Measurements from ENCODE around the gene METTL24.

The METTL24 gene

DNA sequence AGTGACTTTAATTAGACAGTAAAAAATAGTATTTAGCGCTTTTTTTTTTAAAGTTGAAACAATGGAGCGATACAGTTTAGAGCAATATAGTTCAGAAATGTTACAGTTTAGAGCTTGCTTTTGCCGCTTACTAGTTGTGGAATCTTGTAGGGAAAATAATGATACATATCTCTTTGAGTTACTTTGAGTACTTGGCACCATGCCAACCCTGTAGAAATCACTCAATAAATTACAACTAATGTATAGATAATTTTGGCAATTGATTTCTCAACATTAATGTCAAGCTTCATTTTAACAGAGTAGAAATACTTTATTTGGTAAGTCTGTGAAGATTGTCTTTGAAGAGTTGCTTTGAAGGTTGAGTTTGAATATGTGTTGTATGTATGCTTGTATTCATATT lies 150.5 kb downstream of the METTL24 start:
- H4K20me1 ChIP-seq (ENCODE audit: insufficient read depth, low read length): no peaks in the 10 kb centered on the region
- H3K4me1 ChIP-seq (ENCODE audit: insufficient read depth, low read length, severe bottlenecking): peaks cover 34% of the 10 kb centered on the region
- no peaks in the 10 kb centered on the region for H3K9me2 ChIP-seq (ENCODE audit: low read depth, low read length)
- no peak overlapping the region for H2AFZ ChIP-seq (ENCODE audit: low read length)
- H3K9ac ChIP-seq (ENCODE audit: low read length): no peak overlapping the region
- no peaks in the 10 kb centered on the region for H3K27me3 ChIP-seq (ENCODE audit: insufficient read depth, low read length)
- no peaks in the 10 kb centered on the region for H3K9me3 ChIP-seq (ENCODE audit: low read length)
- H3K79me2 ChIP-seq (ENCODE audit: insufficient read depth, low read length): no peaks in the 10 kb centered on the region
- H3K27ac ChIP-seq (ENCODE audit: low read depth, low read length, poor library complexity, severe bottlenecking): no peak overlapping the region
- H3K4me2 ChIP-seq (ENCODE audit: low read length): no peak overlapping the region
- no peaks in the 10 kb centered on the region for H3F3A ChIP-seq (ENCODE audit: insufficient read depth, low read length)
- peaks cover 39% of the 10 kb centered on the region for H3K36me3 ChIP-seq (ENCODE audit: insufficient read depth, low read length)
- TF ChIP-seq, protein P1, sequence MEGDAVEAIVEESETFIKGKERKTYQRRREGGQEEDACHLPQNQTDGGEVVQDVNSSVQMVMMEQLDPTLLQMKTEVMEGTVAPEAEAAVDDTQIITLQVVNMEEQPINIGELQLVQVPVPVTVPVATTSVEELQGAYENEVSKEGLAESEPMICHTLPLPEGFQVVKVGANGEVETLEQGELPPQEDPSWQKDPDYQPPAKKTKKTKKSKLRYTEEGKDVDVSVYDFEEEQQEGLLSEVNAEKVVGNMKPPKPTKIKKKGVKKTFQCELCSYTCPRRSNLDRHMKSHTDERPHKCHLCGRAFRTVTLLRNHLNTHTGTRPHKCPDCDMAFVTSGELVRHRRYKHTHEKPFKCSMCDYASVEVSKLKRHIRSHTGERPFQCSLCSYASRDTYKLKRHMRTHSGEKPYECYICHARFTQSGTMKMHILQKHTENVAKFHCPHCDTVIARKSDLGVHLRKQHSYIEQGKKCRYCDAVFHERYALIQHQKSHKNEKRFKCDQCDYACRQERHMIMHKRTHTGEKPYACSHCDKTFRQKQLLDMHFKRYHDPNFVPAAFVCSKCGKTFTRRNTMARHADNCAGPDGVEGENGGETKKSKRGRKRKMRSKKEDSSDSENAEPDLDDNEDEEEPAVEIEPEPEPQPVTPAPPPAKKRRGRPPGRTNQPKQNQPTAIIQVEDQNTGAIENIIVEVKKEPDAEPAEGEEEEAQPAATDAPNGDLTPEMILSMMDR (IDR thresholded peaks at IDR 0.05; ENCODE audit: low read length): no peak
- TF ChIP-seq EZH2 (IDR thresholded peaks at IDR 0.05; ENCODE audit: borderline replicate concordance, low read length): no peak
- no peak overlapping the region for H3K4me3 ChIP-seq (ENCODE audit: low read depth, low read length, poor library complexity, severe bottlenecking)

- no peak overlapping the region for H2AFZ ChIP-seq (ENCODE audit: low read length)
- peaks cover 24% of the 10 kb centered on the region for H3K79me2 ChIP-seq (ENCODE audit: insufficient read depth, low read length)
- peaks cover 37% of the 10 kb centered on the region for H3K4me1 ChIP-seq (ENCODE audit: insufficient read depth, low read length, severe bottlenecking)
- no peak overlapping the region for H3K4me2 ChIP-seq (ENCODE audit: low read length)
- no peak overlapping the region for H3K9ac ChIP-seq (ENCODE audit: low read length)
- H3F3A ChIP-seq (ENCODE audit: insufficient read depth, low read length): no peaks in the 10 kb centered on the region
- H3K9me3 ChIP-seq (ENCODE audit: low read length): no peaks in the 10 kb centered on the region
- H3K4me3 ChIP-seq (ENCODE audit: low read depth, low read length, poor library complexity, severe bottlenecking): no peak overlapping the region
- no peaks in the 10 kb centered on the region for H3K9me2 ChIP-seq (ENCODE audit: low read depth, low read length)
- H3K36me3 ChIP-seq (ENCODE audit: insufficient read depth, low read length): peaks cover 19% of the 10 kb centered on the region
- H3K27me3 ChIP-seq (ENCODE audit: insufficient read depth, low read length): no peaks in the 10 kb centered on the region
- H4K20me1 ChIP-seq (ENCODE audit: insufficient read depth, low read length): no peaks in the 10 kb centered on the region
- TF ChIP-seq, protein P1 (IDR thresholded peaks at IDR 0.05; ENCODE audit: low read length): no peak
- no peak for TF ChIP-seq EZH2 (IDR thresholded peaks at IDR 0.05; ENCODE audit: borderline replicate concordance, low read length)
- H3K27ac ChIP-seq (ENCODE audit: low read depth, low read length, poor library complexity, severe bottlenecking): no peak overlapping the region
These were observed 156.8 kb downstream of the METTL24 start for GRCh38 chr6:110201151-110201884.

- Histone ChIP-seq H3K9ac (ENCODE audit: low read length) (no peak overlapping the region), H3K79me2 (ENCODE audit: insufficient read depth, low read length) (peaks cover 31% of the 10 kb centered on the region)
- TF ChIP-seq EZH2 (IDR thresholded peaks at IDR 0.05; ENCODE audit: borderline replicate concordance, low read length): no peak
- TF ChIP-seq, protein P1 (IDR thresholded peaks at IDR 0.05; ENCODE audit: low read length): no peak
These were observed 159.6 kb downstream of the METTL24 start for GRCh38 chr6:110198561-110198960.

More at GRCh38 chr6:110198561-110198960, 159.6 kb downstream of the METTL24 start:
- no peak overlapping the region for H3K4me3 ChIP-seq (ENCODE audit: low read depth, low read length, poor library complexity, severe bottlenecking)
- H3K27me3 ChIP-seq (ENCODE audit: insufficient read depth, low read length): no peaks in the 10 kb centered on the region
- H3K9me2 ChIP-seq (ENCODE audit: low read depth, low read length): no peaks in the 10 kb centered on the region
- no peaks in the 10 kb centered on the region for H3K9me3 ChIP-seq (ENCODE audit: low read length)
- H3K4me1 ChIP-seq (ENCODE audit: insufficient read depth, low read length, severe bottlenecking): peaks cover 14% of the 10 kb centered on the region
- peaks cover 39% of the 10 kb centered on the region for H3K36me3 ChIP-seq (ENCODE audit: insufficient read depth, low read length)
- H3K4me2 ChIP-seq (ENCODE audit: low read length): no peak overlapping the region
- no peaks in the 10 kb centered on the region for H4K20me1 ChIP-seq (ENCODE audit: insufficient read depth, low read length)
- H2AFZ ChIP-seq (ENCODE audit: low read length): no peak overlapping the region
- H3F3A ChIP-seq (ENCODE audit: insufficient read depth, low read length): no peaks in the 10 kb centered on the region
- H3K27ac ChIP-seq (ENCODE audit: low read depth, low read length, poor library complexity, severe bottlenecking): no peak overlapping the region
